DOHH2 (cell line): ENCODE data around the gene PADI4.

Experiments
- CTCF ChIP-seq: fragments of 200-600 bp; sonication (generic); IDR thresholded peaks from one replicate; pipeline ENCODE4 v1.5.1; 2014; ENCODE audit warnings: antibody characterized with exemption, mild to moderate bottlenecking, low read depth, low read length; ENCODE audit not compliant: poor library complexity, severe bottlenecking
- EZH2phosphoT487 ChIP-seq: fragments of 200-600 bp; sonication (generic); IDR thresholded peaks from 2 replicates; pipeline ENCODE4 v1.6.1; 2017; ENCODE audit warnings: borderline replicate concordance, mild to moderate bottlenecking, antibody characterized with exemption, low read length, moderate library complexity, mixed read lengths

GRCh38 chr1:17307946-17308345 is at the start of gene PADI4:
- TF ChIP-seq CTCF (no peak), EZH2phosphoT487 (no peak)
